SU-DHL-6 (cell line): ENCODE data around the gene MARK1.

Source experiments
- EZH2phosphoT487 ChIP-seq: fragments of 200-600 bp; sonication (generic), shearing (Covaris generic); conservative IDR thresholded peaks from 2 replicates; pipeline ENCODE4 v1.6.1; 2018; ENCODE audit warnings: mild to moderate bottlenecking, antibody characterized with exemption, low read length, moderate library complexity, mixed read lengths
- TF ChIP-seq, protein P1 (sequence below): fragments of 200-600 bp; sonication (generic); IDR thresholded peaks from one replicate; pipeline ENCODE4 v1.5.1; 2017; ENCODE audit warnings: antibody characterized with exemption, mild to moderate bottlenecking, low read length, moderate library complexity; ENCODE audit not compliant: insufficient read depth, poor library complexity, severe bottlenecking

DNA sequence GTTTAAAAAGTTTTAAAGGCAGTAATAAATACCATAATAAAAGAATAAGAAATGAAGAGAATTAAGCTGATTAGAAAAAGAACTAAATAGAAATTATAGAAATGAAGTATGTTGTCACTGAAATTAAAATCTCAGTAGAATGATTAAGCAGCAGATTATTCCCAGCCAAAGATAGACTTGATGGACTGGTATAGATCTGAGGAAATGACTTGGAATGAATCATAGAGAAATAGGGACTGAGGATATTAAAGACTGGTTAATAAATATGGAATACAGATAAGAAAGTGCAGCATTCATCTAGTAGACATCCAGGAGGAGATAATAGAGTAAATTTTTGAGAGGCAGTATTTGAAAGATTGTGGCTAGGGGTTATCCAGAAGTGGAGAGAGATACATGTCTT is 28.7 kb downstream of the MARK1 start:
- TF ChIP-seq, protein P1, sequence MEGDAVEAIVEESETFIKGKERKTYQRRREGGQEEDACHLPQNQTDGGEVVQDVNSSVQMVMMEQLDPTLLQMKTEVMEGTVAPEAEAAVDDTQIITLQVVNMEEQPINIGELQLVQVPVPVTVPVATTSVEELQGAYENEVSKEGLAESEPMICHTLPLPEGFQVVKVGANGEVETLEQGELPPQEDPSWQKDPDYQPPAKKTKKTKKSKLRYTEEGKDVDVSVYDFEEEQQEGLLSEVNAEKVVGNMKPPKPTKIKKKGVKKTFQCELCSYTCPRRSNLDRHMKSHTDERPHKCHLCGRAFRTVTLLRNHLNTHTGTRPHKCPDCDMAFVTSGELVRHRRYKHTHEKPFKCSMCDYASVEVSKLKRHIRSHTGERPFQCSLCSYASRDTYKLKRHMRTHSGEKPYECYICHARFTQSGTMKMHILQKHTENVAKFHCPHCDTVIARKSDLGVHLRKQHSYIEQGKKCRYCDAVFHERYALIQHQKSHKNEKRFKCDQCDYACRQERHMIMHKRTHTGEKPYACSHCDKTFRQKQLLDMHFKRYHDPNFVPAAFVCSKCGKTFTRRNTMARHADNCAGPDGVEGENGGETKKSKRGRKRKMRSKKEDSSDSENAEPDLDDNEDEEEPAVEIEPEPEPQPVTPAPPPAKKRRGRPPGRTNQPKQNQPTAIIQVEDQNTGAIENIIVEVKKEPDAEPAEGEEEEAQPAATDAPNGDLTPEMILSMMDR = no peak
- TF ChIP-seq EZH2phosphoT487 = no peak
